Left colon (tissue), 2 donors: Measurements from ENCODE around the gene LNPEP. TPM values are rescaled to one million over a fixed set of nuclear protein-coding genes. Genes with fewer than 3 reads are reported as not detected.
A peak's percentile ranks its signal among the peaks of the same experiment; 100 is the strongest.
"Not testable (repeated sequence)": the region's sequence is repeated elsewhere in the genome, so short reads cannot be mapped to it uniquely, and the experiment has no call there.

Source experiments
- ATAC-seq: fragments of 200-7000 bp; cut with Tn5 transposase; one replicate; pipeline ENCODE4 v1.9.1; 2020; ENCODE audit warnings: mild to moderate bottlenecking, moderate library complexity
- DNase-seq, 2 donors: peaks; one replicate each; pipeline ENCODE4 v3.0.0-alpha.2; 2020
- intact Hi-C, 2 donors: fragments of 100-400 bp; cut with DNase I in 1 of 2; cut with micrococcal nuclease in 1 of 2; formaldehyde crosslinking; loops; one replicate each; pipeline versions ENCODE4 v1.11.2 to v1.14.0; 2022; cut with DNase I, micrococcal nuclease
- total RNA-seq, 2 donors: library from RNA; stranded (reverse); fragmentation: NEBNext Ultra II Directional; extraction: Animal tissue kit (Norgen Biotek cat#: 25700); gene quantifications; one replicate each; pipeline ENCODE4 v1.2.1, GENCODE V29; 2021
- donor health status: DM: no; HTN: no; CAD: no.
- donor health status: DM: yes; HTN: yes; CAD: no.

Gene LNPEP
- total RNA-seq, 2 donors from 2014 or later: 32.2 to 34.4 TPM

- DNase-seq (peak in 1 of 2 donors; percentile 57), ATAC-seq (peak; percentile 89)
- intact Hi-C loops: no loop called here
Measured at GRCh38 chr5:97074859-97075489, 139.1 kb downstream of the LNPEP start.

GRCh38 chr5:97075649-97076048 is 139.8 kb downstream of the LNPEP start:
- DNase-seq: no peak
- ATAC-seq: no peak
- intact Hi-C loops: no loop called here

GRCh38 chr5:97076098-97076497 is 140.2 kb downstream of the LNPEP start:
- no peak for ATAC-seq
- no peak for DNase-seq
- intact Hi-C loops: no loop called here

DNA sequence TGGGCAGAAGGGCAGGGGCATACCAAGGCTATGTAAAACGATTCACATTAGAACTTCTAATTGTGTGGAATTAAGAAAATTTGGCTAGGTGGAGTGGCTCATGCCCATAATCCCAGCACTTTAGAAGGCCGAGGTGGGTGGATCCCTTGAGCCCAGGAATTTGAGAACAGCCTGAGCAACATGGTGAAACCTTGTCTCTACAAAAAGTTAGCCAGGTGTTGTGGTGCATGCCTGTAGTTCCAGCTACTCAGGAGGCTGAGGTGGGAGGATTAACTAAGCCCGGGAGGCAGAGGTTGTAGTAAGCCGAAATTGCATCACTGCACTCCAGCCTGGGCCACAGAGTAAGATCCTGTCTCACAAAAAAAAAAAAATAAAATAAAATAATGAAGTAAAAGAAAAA is 141.4 kb downstream of the LNPEP start:
- DNase-seq (no peak), ATAC-seq (no peak)
- intact Hi-C loops: no loop called here

DNA sequence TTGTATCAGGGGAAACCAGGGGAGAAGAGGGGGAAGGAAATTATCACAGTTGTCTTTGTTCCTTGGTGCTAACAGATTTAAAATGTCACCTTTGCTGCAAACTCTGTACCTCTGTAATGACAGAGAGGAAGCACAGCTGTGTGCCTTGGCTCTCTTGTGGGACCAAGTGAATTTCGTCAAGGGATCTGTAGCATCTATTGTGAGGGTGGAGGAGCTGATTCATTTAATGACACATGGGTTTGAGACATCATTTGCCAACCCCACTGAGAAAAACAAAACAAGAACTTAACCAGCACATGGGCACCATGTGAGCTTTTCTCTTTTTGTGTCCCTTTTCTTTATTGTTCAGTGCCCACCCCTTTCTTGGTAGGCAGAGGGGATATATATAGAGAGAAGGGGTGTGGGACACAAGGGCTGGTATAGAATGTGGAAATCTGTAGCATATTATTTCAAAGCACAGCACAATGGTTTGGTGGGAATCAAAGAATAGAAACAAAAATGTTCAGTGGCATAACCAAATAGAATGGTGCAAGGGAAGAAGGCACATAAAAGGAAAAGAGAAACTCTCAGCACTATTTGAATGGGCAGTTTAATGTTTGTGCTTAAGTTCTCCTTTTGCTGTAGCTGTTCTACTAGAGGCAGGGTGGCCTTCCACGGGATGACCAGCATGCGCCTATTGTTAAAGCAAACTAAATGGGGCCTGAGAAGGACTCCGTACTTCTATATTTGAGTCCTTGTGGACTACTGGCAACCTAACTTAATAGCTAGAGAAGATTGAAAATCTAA is 143.3 kb downstream of the LNPEP start:
- intact Hi-C loops: no loop called here
- DNase-seq: no peak
- no peak for ATAC-seq

GRCh38 chr5:97084782-97085458 is 149.0 kb downstream of the LNPEP start:
- intact Hi-C loops, ATAC-seq, DNase-seq: not testable (repeated sequence)

- ATAC-seq (no peak), DNase-seq (no peak)
- intact Hi-C loops: no loop called here
Measured at GRCh38 chr5:97085459-97086181, 149.7 kb downstream of the LNPEP start.

Other genes with a start within 250 kb of the LNPEP start
- 100 to 1,000 TPM; 112 to 120 TPM for gene ERAP1, start 128.1 kb upstream of the LNPEP start, total RNA-seq
- 10 to 100 TPM; 21.2 to 35.3 TPM for gene ERAP2, start 59.6 kb upstream of the LNPEP start, total RNA-seq
- gene LIX1, start 206.5 kb downstream of the LNPEP start, total RNA-seq: under 1 TPM in 1 of 2 donors, not detected in 1; 0.22 TPM
- 10 to 100 TPM; 16.8 to 22.8 TPM for gene RIOK2, start 247.2 kb downstream of the LNPEP start, total RNA-seq